HFFc6 (cell line): Measurements from ENCODE around the gene IL1RAPL2. TPM values are rescaled to one million over a fixed set of nuclear protein-coding genes. Genes with fewer than 3 reads are reported as not detected.

ENCODE experiments used
- DNase-seq: peaks from one replicate; pipeline ENCODE4 v3.0.0-alpha.2; 2018
- H3K27ac Mint-ChIP-seq: 2 replicates; pipeline ENCODE4 v1.8.0; 2020; ENCODE audit warnings: mild to moderate bottlenecking, mixed read lengths
- H3K27me3 Mint-ChIP-seq: 2 replicates; pipeline ENCODE4 v1.8.0; 2021; ENCODE audit warnings: mild to moderate bottlenecking, moderate library complexity, mixed read lengths; ENCODE audit not compliant: insufficient read depth
- H3K36me3 Mint-ChIP-seq: 2 replicates; pipeline ENCODE4 v1.8.0; 2021; ENCODE audit warnings: low read depth, mixed read lengths
- H3K4me1 Mint-ChIP-seq: 2 replicates; pipeline ENCODE4 v1.8.0; 2020; ENCODE audit warnings: low read depth, mixed read lengths
- H3K4me3 Mint-ChIP-seq: 2 replicates; pipeline ENCODE4 v1.8.0; 2020; ENCODE audit warnings: mild to moderate bottlenecking, moderate library complexity, mixed read lengths
- H3K9me3 Mint-ChIP-seq: 2 replicates; pipeline ENCODE4 v1.8.0; 2020; ENCODE audit warnings: mild to moderate bottlenecking, mixed read lengths
- total RNA-seq, 6 experiments: library from RNA; stranded (reverse); fragmentation: NEBNext Ultra II Directional; extraction: Animal tissue kit (Norgen Biotek cat#: 25700); gene quantifications; 2 replicates in 1 of 6; 3 replicates in 5 of 6; pipeline ENCODE4 v1.2.3, GENCODE V29; 2021
- TF ChIP-seq, protein P1 (sequence below): fragments of 200-600 bp; sonication (generic); IDR thresholded peaks from 2 replicates; pipeline ENCODE4 v1.5.0; 2021; ENCODE audit warnings: antibody characterized with exemption, mild to moderate bottlenecking

IL1RAPL2 gene
- total RNA-seq, 6 experiments from 2014 or later = 0.33 TPM; not detected in 5

DNA sequence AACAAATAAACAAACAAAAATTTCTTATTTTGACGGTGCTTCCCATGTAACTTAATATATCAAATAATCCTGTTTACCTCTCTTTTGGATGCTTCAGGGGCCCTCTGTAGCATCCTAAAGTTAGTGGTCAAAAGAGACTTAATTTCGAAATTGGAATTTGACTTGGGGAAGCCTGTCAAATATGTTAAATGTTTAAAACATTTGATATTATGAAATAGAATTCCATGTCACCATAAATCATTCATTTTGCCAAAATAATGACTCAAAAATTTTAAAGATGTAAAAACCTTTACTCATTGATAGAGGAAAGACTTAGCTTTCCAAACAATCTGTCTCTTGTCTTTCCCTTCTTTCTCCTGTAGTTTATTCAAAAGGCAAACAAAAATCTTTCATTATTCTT is 675.1 kb downstream of the IL1RAPL2 start:
- no peak for DNase-seq
- TF ChIP-seq, protein P1, sequence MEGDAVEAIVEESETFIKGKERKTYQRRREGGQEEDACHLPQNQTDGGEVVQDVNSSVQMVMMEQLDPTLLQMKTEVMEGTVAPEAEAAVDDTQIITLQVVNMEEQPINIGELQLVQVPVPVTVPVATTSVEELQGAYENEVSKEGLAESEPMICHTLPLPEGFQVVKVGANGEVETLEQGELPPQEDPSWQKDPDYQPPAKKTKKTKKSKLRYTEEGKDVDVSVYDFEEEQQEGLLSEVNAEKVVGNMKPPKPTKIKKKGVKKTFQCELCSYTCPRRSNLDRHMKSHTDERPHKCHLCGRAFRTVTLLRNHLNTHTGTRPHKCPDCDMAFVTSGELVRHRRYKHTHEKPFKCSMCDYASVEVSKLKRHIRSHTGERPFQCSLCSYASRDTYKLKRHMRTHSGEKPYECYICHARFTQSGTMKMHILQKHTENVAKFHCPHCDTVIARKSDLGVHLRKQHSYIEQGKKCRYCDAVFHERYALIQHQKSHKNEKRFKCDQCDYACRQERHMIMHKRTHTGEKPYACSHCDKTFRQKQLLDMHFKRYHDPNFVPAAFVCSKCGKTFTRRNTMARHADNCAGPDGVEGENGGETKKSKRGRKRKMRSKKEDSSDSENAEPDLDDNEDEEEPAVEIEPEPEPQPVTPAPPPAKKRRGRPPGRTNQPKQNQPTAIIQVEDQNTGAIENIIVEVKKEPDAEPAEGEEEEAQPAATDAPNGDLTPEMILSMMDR = no peak
- H3K4me1 Mint-ChIP-seq = no peaks in the 10 kb centered on the region
- H3K27me3 Mint-ChIP-seq = no peaks in the 10 kb centered on the region; the same call in 1 of the 2 replicates
- no peaks in the 10 kb centered on the region; the same call in 1 of the 2 replicates for H3K9me3 Mint-ChIP-seq
- no peak overlapping the region for H3K4me3 Mint-ChIP-seq
- H3K27ac Mint-ChIP-seq = no peak overlapping the region
- no peaks in the 10 kb centered on the region for H3K36me3 Mint-ChIP-seq

DNA sequence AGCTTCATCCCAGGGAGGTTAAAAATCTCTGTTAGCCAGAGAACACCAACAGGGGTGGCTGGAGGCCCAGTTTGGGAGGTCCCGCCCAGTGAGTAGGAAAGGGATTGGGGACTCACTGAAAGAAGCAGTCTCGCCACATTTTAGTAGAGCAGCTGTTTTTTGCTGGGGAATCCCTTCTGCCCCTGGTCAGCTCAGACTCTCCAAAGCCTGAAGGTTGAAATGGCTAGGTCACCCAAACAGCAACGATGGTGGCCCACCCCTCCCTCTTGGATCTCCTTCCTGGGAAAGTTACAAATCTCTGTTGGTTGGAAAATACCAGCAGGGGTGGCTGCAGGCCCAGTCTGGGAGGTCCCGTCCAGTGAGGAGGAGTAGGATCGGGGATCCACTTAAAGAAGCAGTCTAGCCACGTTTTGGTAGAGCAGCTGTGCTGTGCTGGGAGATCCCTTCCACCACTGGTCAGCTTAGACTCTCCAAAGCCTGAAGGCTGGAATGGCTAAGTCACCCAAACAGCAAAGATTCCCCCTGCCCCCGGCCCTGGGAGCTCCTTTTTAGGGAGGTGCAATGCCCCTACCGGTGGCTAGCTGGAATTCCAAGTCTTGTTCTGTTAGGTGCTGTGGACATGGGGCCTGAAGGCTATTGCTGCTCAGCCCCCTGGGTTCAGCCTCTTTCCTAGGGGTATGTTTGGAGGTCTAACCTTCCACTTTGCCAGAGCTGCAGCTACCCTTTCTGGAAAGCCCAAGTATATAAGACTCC is 694.5 kb downstream of the IL1RAPL2 start:
- no peaks in the 10 kb centered on the region for H3K4me1 Mint-ChIP-seq
- no peak overlapping the region for H3K27ac Mint-ChIP-seq
- H3K36me3 Mint-ChIP-seq = no peaks in the 10 kb centered on the region
- DNase-seq = no peak
- no peak overlapping the region for H3K4me3 Mint-ChIP-seq
- H3K9me3 Mint-ChIP-seq = peaks cover 4% of the 10 kb centered on the region; the same call in 1 of the 2 replicates
- H3K27me3 Mint-ChIP-seq = no peaks in the 10 kb centered on the region
- TF ChIP-seq, protein P1 = no peak

DNA sequence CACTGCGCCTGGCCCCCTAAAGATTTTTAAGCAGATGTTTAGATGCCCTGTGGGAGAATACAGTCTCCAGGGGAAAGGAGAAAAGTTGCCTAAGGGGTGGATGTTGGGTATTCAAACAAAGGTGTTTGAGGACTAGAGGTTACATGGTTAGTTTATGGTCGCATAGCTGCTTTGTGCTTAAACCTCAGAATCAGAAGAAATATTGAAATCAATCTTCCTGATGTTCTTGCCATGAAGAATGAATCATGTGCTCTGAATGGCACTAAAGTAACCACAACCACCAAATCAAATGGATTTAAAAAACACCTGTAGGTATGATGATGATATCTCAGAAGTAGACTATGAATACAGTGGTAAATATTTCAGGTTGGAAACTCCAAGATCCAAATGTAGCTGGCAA is 697.2 kb downstream of the IL1RAPL2 start:
- H3K36me3 Mint-ChIP-seq = no peaks in the 10 kb centered on the region
- H3K4me3 Mint-ChIP-seq = no peak overlapping the region
- H3K27me3 Mint-ChIP-seq = no peaks in the 10 kb centered on the region
- DNase-seq = no peak
- peaks cover 4% of the 10 kb centered on the region; the same call in 1 of the 2 replicates for H3K9me3 Mint-ChIP-seq
- H3K4me1 Mint-ChIP-seq = no peaks in the 10 kb centered on the region
- TF ChIP-seq, protein P1 = no peak
- no peak overlapping the region for H3K27ac Mint-ChIP-seq

DNA sequence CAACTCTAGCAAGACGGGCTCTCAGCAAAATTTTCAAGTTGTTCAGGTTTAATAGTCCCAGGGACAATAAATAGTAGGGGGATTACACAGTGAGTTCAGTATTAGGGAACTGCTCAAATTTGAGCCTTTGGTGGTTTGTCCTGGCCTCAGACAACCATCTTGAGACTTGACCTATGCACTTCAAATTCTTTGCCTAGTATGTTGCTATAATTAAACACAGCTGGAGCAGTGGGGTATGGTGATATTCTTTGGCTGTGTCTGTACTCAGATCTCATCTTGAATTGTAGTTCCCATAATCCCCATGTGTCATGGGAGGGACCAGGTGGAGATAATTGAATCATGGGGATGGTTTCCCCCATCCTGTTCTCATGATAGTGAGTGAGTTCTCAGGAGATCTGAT is 697.8 kb downstream of the IL1RAPL2 start:
- H3K9me3 Mint-ChIP-seq = peaks cover under 1% of the 10 kb centered on the region; the same call in 1 of the 2 replicates
- H3K27me3 Mint-ChIP-seq = no peaks in the 10 kb centered on the region
- H3K4me1 Mint-ChIP-seq = no peaks in the 10 kb centered on the region
- H3K4me3 Mint-ChIP-seq = no peak overlapping the region
- no peak for DNase-seq
- TF ChIP-seq, protein P1 = no peak
- H3K36me3 Mint-ChIP-seq = no peaks in the 10 kb centered on the region
- no peak overlapping the region for H3K27ac Mint-ChIP-seq

DNA sequence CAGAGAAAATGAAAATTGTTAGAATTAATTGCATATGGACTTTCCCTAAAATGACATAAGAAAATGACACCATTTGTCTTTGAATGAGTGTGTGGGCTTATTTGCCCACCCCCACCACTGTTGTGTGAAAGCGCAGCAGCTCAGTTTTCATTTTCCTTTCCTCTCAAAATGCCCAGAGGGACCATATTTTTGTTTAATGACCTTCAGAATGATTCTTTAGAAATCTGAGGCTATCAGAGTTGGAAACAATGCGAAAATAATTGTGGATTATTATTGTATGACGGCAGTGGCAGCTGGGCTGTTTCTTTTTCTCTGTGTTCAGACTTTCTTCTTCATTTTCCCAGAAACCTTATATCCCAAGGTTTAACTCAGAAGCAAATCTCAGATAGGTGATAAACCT is 699.1 kb downstream of the IL1RAPL2 start:
- Mint-ChIP-seq H3K27ac (no peak overlapping the region), H3K4me1 (no peaks in the 10 kb centered on the region), H3K9me3 (no peaks in the 10 kb centered on the region; the same call in 1 of the 2 replicates), H3K36me3 (no peaks in the 10 kb centered on the region), H3K4me3 (no peak overlapping the region), H3K27me3 (no peaks in the 10 kb centered on the region)
- DNase-seq = no peak
- TF ChIP-seq, protein P1 = no peak
